ENCODE measurements around the gene PRKCE.
"Not testable (repeated sequence)": the region's sequence is repeated elsewhere in the genome, so short reads cannot be mapped to it uniquely, and the experiment has no call there.

PRKCE gene

GRCh38 chr2:45700407-45701013 is 49.0 kb downstream of the PRKCE start:
- DNase-seq, result no peak

- DNase-seq, result no peak
Measured at GRCh38 chr2:45705233-45705632, 53.8 kb downstream of the PRKCE start.

DNA sequence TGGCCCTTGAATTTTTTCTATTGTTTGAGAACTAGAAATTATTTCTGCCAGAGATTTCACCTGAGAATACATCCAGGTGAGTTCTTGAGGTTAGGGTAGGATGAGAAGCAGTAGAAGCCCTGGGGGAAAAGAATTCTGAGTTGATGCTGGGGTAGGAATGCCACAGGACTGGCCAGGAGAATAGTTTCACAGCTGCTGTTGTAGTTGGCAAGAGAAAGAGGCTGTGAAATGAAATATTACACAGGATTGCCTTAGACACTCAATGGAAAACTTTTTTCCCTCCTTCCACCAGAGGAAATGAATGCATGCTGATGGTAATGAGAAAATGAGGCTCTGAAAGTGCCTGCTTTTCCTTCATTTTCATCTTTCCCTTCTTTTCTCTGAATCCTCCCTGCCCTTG is 54.6 kb downstream of the PRKCE start:
- DNase-seq, result no peak

GRCh38 chr2:45707006-45707405 is 55.5 kb downstream of the PRKCE start:
- no peak for DNase-seq

DNA sequence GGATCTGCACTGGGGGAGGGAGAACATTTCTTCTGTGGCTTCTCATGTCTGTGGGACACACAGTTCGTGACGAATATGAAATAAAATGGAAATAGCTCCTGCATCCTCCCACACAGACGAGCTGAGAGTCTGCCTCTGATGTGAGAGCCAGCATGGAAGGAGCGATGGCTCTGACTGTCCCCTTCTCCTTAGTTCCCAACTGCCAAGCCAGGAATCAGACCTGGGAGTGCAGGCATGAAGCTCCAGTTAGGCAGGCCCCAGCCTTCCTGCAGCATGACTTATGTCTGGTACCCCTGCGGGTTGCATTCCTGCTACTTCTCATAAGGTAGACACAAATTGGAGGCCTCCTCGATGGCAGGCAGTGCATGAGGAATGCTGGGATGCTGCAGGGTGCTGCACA is 56.2 kb downstream of the PRKCE start:
- DNase-seq, result no peak

GRCh38 chr2:45708501-45708900 is 57.0 kb downstream of the PRKCE start:
- no peak for DNase-seq

DNA sequence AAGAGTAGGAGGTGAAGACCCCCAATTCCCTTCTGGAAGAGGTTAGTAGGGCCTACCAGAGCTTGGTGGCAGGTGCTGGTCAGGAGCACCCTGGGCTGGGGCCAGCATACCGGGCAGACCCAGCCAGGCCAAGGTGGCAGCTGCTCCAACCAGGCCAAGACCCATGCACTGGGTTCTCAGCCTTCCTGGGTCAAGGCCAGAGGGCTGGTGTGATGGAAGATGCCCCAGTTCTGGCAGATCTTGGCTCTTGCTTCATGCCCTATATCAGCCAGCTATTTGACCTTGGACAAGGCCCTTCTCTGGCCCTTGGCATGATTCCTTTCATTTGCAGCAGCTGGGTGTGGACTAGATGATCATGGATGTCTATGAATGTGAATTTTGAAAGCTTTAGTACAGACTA is 57.7 kb downstream of the PRKCE start:
- DNase-seq, result no peak

DNA sequence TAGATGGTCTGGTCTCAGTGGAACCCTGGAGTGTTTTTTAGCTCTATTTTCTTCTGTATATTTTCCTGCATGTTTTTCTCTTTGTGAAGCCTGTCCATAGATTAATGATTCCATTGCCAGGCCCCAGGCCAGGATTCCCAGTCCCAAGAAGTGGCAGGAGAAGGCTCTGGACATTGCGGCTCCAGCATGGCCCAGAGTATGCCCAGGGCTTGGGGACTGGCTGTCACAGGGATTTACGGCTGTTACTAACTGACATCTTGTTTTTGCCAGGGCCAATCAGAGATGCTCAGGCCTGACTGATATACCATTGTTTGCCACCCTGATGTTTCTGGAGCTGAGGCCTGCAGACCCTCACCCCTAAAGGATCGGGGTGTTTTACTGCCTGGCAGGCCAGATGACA is 59.0 kb downstream of the PRKCE start:
- no peak for DNase-seq

GRCh38 chr2:45711224-45711623 is 59.7 kb downstream of the PRKCE start:
- no peak for DNase-seq

- DNase-seq, result no peak
Measured at GRCh38 chr2:45712570-45712969, 61.1 kb downstream of the PRKCE start.

- DNase-seq, result no peak
Measured at GRCh38 chr2:45713136-45713535, 61.7 kb downstream of the PRKCE start.

DNA sequence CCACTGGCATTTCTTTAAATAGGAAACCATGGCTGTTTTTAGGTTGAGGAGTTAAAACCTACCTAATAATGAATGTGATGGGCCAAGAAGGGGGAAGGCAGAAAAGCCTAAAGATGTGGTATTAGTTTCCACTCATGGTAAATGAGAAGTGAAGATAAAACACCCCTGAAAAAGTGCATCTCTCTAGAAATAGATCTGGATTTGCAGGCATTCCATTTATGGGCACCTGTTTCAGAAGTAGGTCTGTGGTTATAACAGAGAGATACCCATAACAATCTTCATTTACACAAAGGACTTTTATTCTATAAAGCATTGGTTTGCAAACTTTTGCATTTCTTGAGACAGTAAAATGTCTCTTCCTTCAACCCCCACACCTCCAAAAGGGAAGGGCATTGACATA is 62.1 kb downstream of the PRKCE start:
- no peak for DNase-seq

DNA sequence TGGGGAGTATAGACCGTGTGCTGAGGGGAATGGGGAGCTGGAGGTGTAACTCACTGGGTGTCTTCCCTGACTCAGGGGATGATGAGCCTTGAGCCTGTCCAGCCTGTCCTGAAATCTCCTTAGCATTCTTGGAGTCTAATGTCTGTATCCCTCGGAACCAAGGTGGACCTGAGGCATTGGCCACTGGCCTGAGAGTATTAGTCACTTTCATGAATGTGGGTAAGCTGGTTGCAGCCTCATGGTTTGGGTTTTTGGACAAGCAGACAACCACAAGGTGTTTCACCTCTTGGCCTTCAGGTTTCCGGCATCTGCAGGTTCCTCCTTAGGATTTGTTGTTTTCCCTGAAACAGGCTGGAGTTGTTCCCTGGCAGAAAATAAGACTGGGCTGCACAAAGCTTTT is 63.2 kb downstream of the PRKCE start:
- no peak for DNase-seq

DNA sequence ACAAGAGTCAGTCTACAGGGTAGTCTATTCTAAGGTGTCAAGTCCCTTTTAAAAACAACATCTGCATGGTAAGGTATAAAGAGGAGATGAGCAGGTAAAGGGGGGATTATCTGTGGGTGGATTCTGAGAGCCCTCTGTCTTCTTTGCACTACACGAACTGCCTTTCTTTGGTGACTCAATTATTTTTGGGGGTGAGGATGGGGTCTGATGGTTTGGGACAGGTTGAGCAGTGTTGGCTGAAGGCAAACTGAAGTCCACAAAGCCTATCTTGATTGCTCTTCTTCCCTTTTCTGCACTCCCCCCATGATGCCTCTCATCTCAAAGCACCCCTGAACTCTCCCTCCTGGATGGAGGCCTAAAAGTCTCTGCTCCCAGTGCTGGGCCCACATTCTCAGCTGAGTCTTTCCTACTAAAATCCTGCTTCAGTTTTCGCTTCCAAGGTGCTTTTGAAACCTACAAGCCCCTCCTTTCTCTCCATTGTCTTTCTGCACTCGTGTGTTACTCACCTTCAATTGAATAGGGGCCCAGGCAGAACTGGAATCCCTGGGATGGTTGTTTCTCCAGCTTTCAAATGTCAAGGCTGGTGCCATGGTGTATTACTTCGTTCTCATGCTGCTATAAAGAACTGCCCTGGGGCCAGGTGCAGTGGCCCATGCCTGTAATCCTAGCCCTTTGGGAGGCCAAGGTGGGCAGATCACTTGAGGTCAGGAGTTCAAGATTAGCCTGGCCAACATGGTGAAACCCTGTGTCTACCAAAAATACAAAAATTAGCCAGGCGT is 64.3 kb downstream of the PRKCE start:
- no peak for DNase-seq

GRCh38 chr2:45716432-45716831 is 65.0 kb downstream of the PRKCE start:
- DNase-seq, result not testable (repeated sequence)

DNA sequence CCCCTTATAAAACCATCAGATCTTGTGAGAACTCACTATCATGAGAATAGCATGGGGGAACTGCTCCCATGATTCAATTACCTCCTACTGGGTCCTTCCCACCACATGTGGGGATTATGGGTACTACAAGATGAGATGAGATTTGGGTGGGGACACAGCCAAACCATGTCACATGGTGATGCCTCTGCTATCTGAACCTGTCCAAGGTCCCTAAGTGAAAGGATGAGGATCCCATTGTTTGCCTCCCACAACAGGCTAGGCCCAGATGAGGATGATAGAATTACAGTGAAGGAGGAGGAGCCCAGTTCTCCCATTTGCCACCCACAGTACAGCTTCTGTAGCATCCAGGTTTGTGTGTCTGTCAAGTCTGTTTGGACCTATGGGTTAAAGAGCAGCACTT is 65.4 kb downstream of the PRKCE start:
- DNase-seq, result no peak

DNA sequence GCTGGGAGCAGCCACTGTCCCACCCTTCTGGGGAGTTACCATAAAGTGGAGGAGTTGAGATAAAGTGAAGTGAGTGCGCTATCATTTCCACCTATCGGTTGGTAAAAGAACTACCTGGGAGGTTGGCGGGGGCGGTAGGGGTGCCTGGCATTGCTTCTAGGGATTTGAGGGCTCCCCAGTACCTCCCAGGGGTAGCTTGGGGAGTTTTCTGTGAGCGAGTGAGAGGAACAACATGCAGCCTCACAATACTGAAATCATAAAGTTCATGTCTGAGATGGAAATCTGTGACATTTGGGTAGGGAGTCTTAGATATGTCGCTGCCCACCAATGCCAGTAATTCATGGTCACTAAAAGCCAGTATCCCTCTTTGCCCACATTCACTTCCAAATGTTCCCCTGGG is 68.7 kb downstream of the PRKCE start:
- DNase-seq, result no peak

DNA sequence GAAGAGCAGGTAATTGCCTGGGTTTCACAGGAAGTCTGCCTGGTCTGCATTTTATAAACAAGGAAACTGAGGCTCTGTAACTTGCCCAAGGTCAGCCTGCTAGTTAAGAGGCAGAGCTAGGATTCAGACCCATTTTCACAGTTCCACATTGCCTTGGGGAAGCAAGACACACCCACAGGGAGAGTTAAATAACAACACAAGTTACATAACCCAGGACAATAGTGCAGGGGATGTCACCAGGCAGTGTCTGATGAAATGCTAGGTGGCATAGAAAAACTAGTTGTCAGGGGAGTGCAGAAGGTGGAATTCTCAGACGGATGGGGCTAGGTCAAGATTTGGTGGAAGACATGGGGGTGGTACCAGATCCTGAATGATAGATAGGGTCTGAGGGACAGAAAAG is 69.7 kb downstream of the PRKCE start:
- DNase-seq, result no peak

DNA sequence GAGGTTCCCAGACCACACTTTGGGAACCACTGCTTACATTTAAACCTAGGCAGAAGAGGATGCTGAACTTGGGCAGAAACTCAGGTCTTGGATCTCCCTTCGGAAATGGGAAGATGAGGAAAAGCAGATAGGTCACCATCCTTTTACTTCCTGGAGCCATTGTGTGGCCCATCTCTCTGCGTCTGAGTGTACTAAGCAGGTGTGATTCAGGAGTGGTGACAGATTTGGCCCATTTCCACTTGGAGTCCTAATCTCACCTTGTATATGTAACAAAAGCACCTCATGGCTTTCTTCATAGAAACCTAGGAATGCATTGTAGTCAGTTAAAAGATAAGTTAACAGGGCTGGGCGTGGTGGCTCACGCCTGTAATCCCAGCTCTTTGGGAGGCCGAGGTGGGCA is 71.0 kb downstream of the PRKCE start:
- DNase-seq, result no peak

GRCh38 chr2:45723857-45724256 is 72.4 kb downstream of the PRKCE start:
- DNase-seq, result no peak

- DNase-seq, result no peak
Measured at GRCh38 chr2:45724335-45724734, 72.9 kb downstream of the PRKCE start.

GRCh38 chr2:45725731-45726130 is 74.3 kb downstream of the PRKCE start:
- DNase-seq, result no peak

- DNase-seq, result no peak
Measured at GRCh38 chr2:45726188-45726587, 74.7 kb downstream of the PRKCE start.

- no peak for DNase-seq
Measured at GRCh38 chr2:45728458-45728942, 77.0 kb downstream of the PRKCE start.

Measured in GF-D8 (cell line).